Posterior cingulate gyrus (tissue), 11 donors: ENCODE data around the gene WFIKKN1.
"Not testable (repeated sequence)": the region's sequence is repeated elsewhere in the genome, so short reads cannot be mapped to it uniquely, and the experiment has no call there.

Experiments used
- DNase-seq, 10 donors: peaks; one replicate each; pipeline versions ENCODE4 v3.0.0 to v3.0.0-alpha.2; 2020 to 2021; ENCODE audit warnings: mixed read lengths in 3 of 10
- intact Hi-C: fragments of 100-400 bp; cut with DNase I; formaldehyde crosslinking; loops from one replicate; pipeline ENCODE4 v1.15.1; 2023

WFIKKN1 gene

GRCh38 chr16:592518-593306, 38.1 kb upstream of the WFIKKN1 start:
- intact Hi-C loops: loop anchor here (2.0 kb wide), 1 partner anchor 44 kb away; the partner anchor contains the start of gene METTL26
- DNase-seq: peak; percentile 31 to 96 (median 72)

DNA sequence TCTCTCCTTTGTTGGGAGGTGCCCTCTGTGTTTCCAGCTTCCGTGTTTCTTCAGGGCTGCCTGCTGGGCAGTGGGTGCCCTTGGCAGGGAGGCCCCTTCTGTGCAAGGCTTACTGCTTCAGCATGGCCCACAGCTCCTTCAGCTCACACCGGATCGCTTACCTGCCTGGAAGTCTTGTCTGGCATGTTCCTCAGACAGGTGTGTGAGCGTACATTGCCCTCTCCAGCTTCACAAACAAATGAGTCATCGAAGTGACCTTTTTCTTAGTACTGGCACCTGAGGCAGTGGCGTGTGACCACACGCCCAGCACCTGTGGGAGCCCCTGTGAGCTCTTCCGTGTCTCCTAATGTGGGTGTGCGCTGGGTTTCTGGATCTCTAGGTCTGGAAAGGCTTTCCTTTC, 37.4 kb upstream of the WFIKKN1 start:
- intact Hi-C loops: loop anchor here (2.0 kb wide), 1 partner anchor 43 kb away; the partner anchor contains the start of gene METTL26
- DNase-seq: no peak

- intact Hi-C loops: loop anchor here (2.0 kb wide), 1 partner anchor 43 kb away; the partner anchor contains the start of gene METTL26
- peak in 1 of 10 donors; percentile 88 for DNase-seq
Measured at GRCh38 chr16:593807-594206, 37.0 kb upstream of the WFIKKN1 start.

DNA sequence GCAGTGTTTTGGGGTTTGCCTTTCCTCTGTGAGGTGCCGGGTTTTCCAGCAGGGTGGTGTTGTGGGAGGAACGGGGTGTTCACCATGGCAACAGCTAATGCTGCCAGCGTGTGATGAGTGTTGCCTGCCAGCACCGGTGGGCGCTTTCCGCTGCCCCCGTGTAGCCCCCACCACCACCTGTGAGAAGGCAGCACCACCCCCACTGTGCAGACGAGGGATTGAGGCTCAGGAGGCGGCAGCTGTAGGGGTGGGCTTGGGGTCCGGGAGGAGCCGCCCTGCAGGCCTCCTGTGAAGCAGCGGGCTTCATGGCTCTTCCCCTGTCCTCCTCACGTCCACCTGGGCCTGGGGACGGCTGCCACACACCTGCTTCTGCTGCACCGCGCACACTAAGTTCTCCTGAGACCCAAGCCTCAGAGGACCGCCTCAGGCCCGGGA, 35.7 kb upstream of the WFIKKN1 start:
- intact Hi-C loops: no loop called here
- no peak for DNase-seq

- intact Hi-C loops: no loop called here
Measured at GRCh38 chr16:595942-596735, 34.6 kb upstream of the WFIKKN1 start.

GRCh38 chr16:596736-597060, 34.1 kb upstream of the WFIKKN1 start:
- no peak for DNase-seq
- intact Hi-C loops: no loop called here

More at GRCh38 chr16:595942-596735, 34.6 kb upstream of the WFIKKN1 start:
- DNase-seq: peak in 8 of 10 donors; percentile 60 to 95 (median 78)

- DNase-seq, intact Hi-C loops: not testable (repeated sequence)
Measured at GRCh38 chr16:597655-598054, 33.1 kb upstream of the WFIKKN1 start.

DNA sequence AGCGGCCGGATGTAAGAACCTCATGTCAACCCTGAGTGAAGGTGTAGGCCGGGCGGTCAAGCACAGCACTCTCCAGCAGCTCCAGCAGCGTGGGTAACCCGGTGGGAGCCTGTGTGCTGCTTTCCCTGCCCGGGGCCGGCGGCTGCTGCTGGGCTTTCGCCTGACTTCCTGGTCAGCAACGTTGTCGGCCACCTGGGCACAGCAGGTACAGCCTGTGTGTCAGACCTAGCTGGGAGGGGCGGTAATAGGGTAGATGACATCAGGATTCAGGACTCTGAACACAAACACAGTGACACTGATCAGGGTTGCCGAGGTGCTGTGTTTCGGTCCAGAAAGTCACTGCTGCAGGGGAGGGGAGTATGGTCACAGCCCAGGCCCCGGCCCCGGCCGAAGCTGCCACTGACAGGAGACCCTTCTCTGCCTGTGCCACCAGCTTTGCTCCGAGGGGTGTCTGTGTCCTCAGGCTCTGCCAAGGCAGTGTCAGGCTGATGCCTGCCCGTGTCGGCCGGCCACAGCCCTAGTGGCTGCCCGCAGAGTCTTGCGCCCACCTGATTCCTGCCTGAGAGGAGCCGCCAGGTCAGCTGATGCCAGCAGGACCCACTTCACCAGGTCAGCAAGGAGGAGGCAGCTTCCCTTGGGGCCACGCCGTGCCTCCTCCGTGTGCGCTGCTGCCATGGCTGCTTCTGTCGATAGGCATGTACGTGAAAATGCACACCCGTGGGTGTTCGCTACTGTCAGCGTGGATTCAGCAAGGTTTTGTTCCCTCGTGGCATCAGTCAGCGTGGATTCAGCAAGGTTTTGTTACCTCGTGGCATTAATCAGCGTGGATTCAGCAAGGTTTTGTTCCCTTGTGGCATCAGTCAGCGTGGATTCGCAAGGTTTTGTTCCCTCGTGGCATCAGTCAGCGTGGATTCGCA, 31.7 kb upstream of the WFIKKN1 start:
- DNase-seq: peak in 1 of 10 donors; percentile 64
- intact Hi-C loops: no loop called here

GRCh38 chr16:600781-601180, 30.0 kb upstream of the WFIKKN1 start:
- DNase-seq: peak in 1 of 10 donors; percentile 53
- intact Hi-C loops: no loop called here

GRCh38 chr16:603933-604332, 26.9 kb upstream of the WFIKKN1 start:
- DNase-seq: no peak
- intact Hi-C loops: no loop called here

- intact Hi-C loops: no loop called here
- no peak for DNase-seq
Measured at GRCh38 chr16:606656-607307, 24.0 kb upstream of the WFIKKN1 start.

DNA sequence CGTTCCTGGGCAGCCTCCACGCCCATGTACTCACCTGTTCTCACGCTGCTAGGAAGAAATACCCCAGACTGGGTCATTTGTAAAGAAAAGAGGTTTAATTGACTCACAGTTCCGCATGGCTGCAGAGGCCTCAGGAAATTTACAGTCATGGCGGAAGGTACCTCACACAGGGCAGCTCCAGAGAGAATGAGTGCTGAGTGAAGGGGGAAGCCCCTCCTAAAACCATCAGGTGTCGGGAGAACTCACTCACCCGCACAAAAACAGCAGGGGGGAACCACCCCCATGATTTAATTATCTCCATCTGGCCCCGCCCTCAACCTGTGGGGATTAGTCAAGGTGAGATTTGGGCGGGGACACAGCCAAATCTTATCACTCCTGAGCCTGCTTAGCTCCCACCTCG, 22.8 kb upstream of the WFIKKN1 start:
- DNase-seq: no peak
- intact Hi-C loops: no loop called here

DNA sequence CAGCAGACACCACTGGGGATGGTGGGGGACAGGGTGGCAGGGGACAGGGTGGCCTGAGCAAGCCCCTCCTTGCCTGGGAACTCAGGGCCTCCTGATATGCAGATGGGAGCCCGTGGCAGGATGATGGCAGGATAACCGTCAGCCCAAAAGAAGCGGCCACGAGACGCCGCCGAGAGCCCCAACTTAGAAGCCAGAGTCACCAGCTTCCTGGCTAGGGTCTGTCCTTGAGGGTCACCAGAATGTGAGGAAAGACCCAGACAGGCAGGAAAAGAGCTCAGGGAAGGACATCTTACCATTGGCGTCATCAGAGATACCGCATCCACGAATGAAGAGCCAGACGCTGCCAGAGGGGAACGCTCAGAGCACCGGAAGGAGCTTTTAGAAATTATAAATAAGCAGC, 21.5 kb upstream of the WFIKKN1 start:
- no peak for DNase-seq
- intact Hi-C loops: no loop called here

GRCh38 chr16:609984-610383, 20.8 kb upstream of the WFIKKN1 start:
- intact Hi-C loops: no loop called here
- DNase-seq: peak in 1 of 10 donors; percentile 66

- intact Hi-C loops: no loop called here
Measured at GRCh38 chr16:610513-611381, 20.0 kb upstream of the WFIKKN1 start.

GRCh38 chr16:615122-615521, 15.7 kb upstream of the WFIKKN1 start:
- intact Hi-C loops: no loop called here
- DNase-seq: peak in 2 of 10 donors; percentile 75 to 76

More at GRCh38 chr16:610513-611381, 20.0 kb upstream of the WFIKKN1 start:
- DNase-seq: peak; percentile 56 to 96 (median 69)

DNA sequence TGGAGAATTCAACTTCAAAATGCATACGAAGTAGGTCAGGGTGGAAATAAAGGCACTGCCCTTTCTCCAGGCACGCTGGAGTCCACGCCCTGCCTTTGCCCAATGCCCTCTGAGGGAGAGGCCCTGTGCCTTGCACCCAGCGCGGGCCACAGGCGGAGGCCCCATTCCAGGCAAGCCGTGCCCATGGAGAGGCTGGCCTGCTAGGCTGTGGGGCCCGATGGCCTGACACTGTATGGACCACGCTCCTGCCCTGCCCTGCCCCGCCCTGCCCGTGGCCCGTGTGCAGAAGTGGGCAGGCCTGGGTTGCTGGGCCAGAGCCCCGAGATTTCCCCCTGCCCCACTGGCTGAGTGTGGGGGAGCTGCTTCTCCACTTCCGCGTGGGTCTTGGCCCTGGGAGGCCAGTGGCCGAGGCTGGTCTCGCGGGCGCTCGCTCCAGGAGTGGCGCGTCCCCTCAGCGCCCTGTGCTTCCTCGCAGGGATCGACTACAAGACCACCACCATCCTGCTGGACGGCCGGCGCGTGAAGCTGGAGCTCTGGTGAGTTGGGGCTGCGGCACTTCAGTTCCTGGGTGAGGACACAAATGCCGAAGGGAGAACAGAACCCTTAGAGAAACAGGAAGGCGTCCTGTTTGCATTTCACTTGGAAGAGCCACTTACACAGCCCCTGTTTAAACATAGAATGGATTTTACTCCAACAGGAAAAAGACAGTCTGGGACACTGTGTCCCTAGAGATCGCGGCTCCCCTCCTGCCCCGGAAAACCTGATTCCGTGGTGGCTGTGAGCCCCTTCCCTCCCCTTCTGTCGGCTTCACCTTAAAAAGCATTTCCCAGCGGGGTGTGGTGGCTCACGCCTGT, 13.8 kb upstream of the WFIKKN1 start:
- DNase-seq: no peak
- intact Hi-C loops: no loop called here

GRCh38 chr16:617855-618254, 12.9 kb upstream of the WFIKKN1 start:
- DNase-seq: peak in 1 of 10 donors; percentile 64
- intact Hi-C loops: no loop called here
